Measurements from ENCODE around the gene RPS23. TPM values are rescaled to one million over a fixed set of nuclear protein-coding genes. Genes with fewer than 3 reads are reported as not detected.

The RPS23 gene
- total and polyA plus RNA-seq, 2 of the 8 experiments (the other 6 are each of a cell fraction or from before 2014, with no cell fraction given): 2,559 to 4,867 TPM

GRCh38 chr5:82278711-82279370, 687 bp upstream of the RPS23 start:
- POLR2A ChIA-PET (ENCODE audit: partially characterized antibody): interaction anchor here (0.6 to 6.7 kb wide), 18 partner anchors 9 to 1453 kb away, joined by 3 to 120 read pairs (median 5); partner anchors contain the start of genes ATG10 and VCAN
- Histone ChIP-seq H4K8ac (ENCODE audit: extremely low read depth, insufficient read depth, low read length) (no peak overlapping the region; the same call in 1 of the 2 replicates), H3K36me3 (ENCODE audit: control insufficient read depth in 2 of 4, insufficient read depth in 4 of 4, low read length in 3 of 4) (peaks cover 15 to 34% (median 22%) of the 10 kb centered on the region in 4 experiments), H3K56ac (replicated peaks; ENCODE audit: insufficient read length, low read depth, low read length) (no peak overlapping the region), H3K4me2 (ENCODE audit: insufficient read depth in 1 of 2, low read depth in 2 of 2, low read length in 2 of 2) (peak overlapping the region; percentile 52 to 83), H2AFZ (ENCODE audit: low read length) (no peak overlapping the region), H3K23me2 (ENCODE audit: low read depth, low read length) (peaks cover 5% of the 10 kb centered on the region; the same call in 1 of the 2 replicates), H3K14ac (ENCODE audit: insufficient read length) (no peak overlapping the region), H3K4me3 (ENCODE audit: extremely low read depth in 1 of 4, insufficient read depth in 2 of 4, low read depth in 3 of 4, low read length in 4 of 4) (peak overlapping the region; percentile 98 to 100 (median 99)), H4K5ac (ENCODE audit: insufficient read length, low read depth, low read length) (no peak overlapping the region), H2BK15ac (ENCODE audit: low read length) (no peak overlapping the region), H2BK120ac (replicated peaks; ENCODE audit: low read depth, low read length) (no peak overlapping the region), H2BK12ac (ENCODE audit: low read depth, low read length) (no peak overlapping the region), H3K23ac (ENCODE audit: insufficient read length) (no peak overlapping the region), H3K27me3 (replicated peaks in 1 of 4; ENCODE audit: control insufficient read depth in 3 of 4, extremely low read depth in 1 of 4, insufficient read depth in 3 of 4, low read length in 3 of 4) (no peaks in the 10 kb centered on the region), H3K27ac (ENCODE audit: low read depth, low read length) (peak overlapping the region; percentile 92), H4K20me1 (replicated peaks in 1 of 2; ENCODE audit: control insufficient read depth in 1 of 2, insufficient read depth in 2 of 2, low read length in 2 of 2) (no peaks in the 10 kb centered on the region), H4K91ac (replicated peaks; ENCODE audit: insufficient read length, low read length) (no peak overlapping the region), H3K18ac (ENCODE audit: extremely low read depth, low read length) (no peak overlapping the region), H2BK20ac (ENCODE audit: low read length) (no peak overlapping the region), H3K4me1 (replicated peaks in 1 of 4; ENCODE audit: control insufficient read depth in 3 of 4, insufficient read depth in 4 of 4, low read length in 3 of 4) (peaks cover 3 to 7% (median 6%) of the 10 kb centered on the region in 4 experiments; a peak in 6 of 7 replicates), H3K79me1 (ENCODE audit: low read depth, low read length) (no peaks in the 10 kb centered on the region; the same call in 1 of the 2 replicates), H2BK5ac (ENCODE audit: low read depth, low read length) (no peak overlapping the region; the same call in 1 of the 2 replicates), H3K9me3 (ENCODE audit: insufficient read depth in 2 of 2, low read depth in 1 of 2, low read length in 1 of 2) (no peaks in the 10 kb centered on the region), H2AK5ac (ENCODE audit: low read depth, low read length) (no peak overlapping the region), H3K79me2 (ENCODE audit: control insufficient read depth in 1 of 2, insufficient read depth in 2 of 2, low read length in 2 of 2) (peaks cover 5 to 19% of the 10 kb centered on the region in 2 experiments; a peak in 3 of 4 replicates), H3K9ac (replicated peaks in 1 of 4; ENCODE audit: extremely low read depth in 1 of 4, low read depth in 3 of 4, low read length in 3 of 4) (peak overlapping the region in 2 of 4 experiments; percentile 77 to 98; a peak in 4 of 7 replicates), H3K4ac (replicated peaks; ENCODE audit: insufficient read length, low read depth, low read length) (no peak overlapping the region)
- WGBS, 2 experiments (ENCODE audit: extremely low coverage in 1 of 2, insufficient coverage in 1 of 2, insufficient read length in 1 of 2, insufficient replicate concordance in 2 of 2, low coverage in 1 of 2, low lambda C conversion rate in 2 of 2, missing lambda C conversion rate in 1 of 2): 68% methylated on average over 19 of the region's 19 CpGs; no CpG with 5 or more reads in 1 of the 2 experiments
- DNase-seq (ENCODE audit: low read depth in 1 of 2, low spot score in 2 of 2) (no peak), FAIRE-seq (no peak)
- CTCF ChIA-PET (ENCODE audit: partially characterized antibody): interaction anchor here (0.6 to 1.3 kb wide), 5 partner anchors 15 to 70 kb away, joined by 3 to 5 read pairs (median 3); no protein-coding TSS in a partner anchor
- TF ChIP-seq SAP30 (IDR thresholded peaks at IDR 0.05; ENCODE audit: insufficient read depth, insufficient replicate concordance, low read length): no peak
- TF ChIP-seq GTF2F1 (IDR thresholded peaks at IDR 0.05; ENCODE audit: borderline replicate concordance, low read depth, low read length): 0 out of 2 replicates have a peak, but pooled peaks have one; percentile 50
